GM18909 (cell line): Measurements from ENCODE around the gene FOXB2.

Experiments used
- ATAC-seq: cut with Tn5 transposase; IDR thresholded peaks from one replicate; pipeline ENCODE4 v1.9.1; 2021; ENCODE audit warnings: mild to moderate bottlenecking; ENCODE audit not compliant: unreplicated experiment, poor library complexity

The FOXB2 gene

DNA sequence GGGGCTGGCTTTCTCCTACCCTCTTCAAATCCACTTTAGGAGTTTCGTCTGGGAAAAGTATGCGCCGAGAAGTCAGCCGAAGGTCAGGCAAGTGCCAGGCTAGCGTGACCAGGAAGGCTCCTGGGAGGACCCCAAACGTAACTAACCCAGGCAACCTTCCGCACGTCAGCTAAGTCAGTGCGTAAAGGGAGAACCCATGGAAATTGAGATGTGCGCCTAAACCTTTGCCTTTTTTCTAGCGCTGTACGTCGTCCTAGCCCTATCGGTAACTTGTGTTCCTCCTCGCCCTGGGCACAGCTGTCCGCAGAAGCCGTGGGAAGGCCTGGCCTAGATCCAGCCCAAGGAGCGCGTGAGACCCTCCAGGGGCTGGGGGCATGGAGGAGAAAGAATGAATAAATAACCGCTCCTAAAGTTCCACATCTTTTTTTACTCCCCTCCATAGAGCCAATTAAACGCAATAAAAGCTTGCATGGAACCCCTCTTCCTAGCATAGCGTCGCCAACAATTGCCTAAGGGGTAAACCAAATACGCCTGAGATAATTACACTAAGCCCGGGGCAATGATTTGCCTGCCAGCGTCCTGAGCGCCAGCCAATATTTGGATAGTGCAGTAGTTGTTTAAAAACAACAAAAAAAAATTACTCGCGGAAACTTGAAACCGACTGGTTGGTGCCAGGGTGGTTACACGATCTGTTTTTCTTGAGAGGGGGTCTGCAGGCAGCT is 4.0 kb upstream of the FOXB2 start:
- no peak for ATAC-seq

DNA sequence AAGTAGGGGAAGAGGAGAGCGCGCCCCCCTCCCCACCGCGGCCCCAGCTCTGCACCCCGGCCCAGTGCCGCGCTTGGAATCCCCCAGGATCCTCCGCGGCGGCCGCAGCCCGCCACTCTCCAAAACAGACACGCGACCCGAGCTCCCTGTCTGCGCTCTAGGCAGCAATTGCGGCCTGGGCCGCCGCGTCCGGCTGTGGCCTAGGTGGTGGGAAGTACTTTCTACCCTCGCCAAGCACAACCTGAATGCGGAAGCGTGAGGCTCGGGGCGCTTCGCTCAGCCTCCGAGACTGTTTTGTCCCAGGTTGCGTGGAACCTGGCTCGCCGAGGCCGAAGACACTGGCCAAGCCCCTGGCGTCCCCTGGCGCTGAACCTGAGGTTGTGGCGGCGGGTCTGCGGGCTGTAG is 3.3 kb upstream of the FOXB2 start:
- ATAC-seq, result no peak

DNA sequence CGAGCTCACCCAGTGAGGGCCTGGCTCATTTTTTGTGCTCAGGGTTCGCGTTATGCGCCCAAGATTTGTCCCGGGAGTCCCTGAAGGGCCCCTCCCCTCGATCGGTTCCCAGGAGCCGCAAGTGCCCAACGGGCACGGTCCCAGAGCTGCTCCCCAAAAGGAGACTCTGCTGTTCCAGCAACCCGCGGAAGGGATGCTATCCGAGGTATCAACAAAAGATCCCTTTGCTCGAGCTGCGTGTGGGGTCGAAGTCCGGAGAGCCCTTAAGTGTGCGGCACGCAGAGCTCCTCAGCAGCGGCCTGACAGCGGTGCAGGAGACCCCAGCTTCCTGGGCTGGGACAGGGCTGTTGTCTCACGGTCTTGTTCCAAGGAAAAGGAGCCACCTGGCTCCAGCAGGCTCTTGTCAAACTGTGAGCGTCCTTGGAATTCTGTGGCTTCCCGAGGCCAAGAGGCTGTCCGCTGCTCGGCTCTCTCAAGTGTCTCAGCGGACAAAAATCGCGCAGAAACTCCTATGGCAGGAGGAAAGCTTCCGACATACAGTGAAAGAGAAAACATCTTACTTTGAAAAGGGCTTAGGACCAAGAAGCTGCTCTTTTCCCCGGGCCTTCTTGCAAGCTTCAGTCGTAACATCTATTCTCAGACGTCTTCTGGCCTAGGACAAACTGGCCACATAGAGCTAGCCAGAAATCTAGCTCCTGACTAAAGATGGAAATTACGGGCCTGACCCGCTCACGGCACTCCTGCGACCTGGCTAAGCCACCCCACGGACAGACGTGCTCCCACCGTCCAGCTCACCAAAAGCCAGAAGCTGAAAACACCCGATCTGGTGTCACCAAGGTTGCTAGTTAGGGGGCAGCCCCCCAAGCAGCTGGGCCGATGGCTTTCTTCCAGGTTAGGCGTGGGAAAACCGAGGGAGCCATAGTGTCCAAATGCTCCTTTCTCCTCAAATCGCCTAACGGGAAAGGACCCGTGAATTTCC is 2.6 kb upstream of the FOXB2 start:
- ATAC-seq, result no peak

DNA sequence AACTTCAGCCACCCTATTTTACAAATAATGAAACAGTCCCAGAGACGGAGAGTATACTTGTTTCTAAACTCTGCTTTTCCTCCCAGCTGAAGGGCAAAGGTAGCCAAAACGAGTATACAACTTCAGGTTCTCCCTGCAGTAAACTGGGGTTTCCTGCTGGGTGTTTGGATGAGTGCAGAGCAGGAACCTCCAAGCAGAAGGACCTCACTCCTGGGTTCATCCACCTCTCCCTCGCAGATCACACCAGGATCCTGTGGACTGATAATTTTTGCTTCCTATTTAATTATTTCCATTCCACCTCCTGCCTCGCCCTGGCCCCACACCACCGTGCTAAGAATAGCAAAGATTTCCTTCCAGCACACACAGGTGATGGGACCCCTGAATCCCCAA is 2.0 kb upstream of the FOXB2 start:
- ATAC-seq, result no peak

DNA sequence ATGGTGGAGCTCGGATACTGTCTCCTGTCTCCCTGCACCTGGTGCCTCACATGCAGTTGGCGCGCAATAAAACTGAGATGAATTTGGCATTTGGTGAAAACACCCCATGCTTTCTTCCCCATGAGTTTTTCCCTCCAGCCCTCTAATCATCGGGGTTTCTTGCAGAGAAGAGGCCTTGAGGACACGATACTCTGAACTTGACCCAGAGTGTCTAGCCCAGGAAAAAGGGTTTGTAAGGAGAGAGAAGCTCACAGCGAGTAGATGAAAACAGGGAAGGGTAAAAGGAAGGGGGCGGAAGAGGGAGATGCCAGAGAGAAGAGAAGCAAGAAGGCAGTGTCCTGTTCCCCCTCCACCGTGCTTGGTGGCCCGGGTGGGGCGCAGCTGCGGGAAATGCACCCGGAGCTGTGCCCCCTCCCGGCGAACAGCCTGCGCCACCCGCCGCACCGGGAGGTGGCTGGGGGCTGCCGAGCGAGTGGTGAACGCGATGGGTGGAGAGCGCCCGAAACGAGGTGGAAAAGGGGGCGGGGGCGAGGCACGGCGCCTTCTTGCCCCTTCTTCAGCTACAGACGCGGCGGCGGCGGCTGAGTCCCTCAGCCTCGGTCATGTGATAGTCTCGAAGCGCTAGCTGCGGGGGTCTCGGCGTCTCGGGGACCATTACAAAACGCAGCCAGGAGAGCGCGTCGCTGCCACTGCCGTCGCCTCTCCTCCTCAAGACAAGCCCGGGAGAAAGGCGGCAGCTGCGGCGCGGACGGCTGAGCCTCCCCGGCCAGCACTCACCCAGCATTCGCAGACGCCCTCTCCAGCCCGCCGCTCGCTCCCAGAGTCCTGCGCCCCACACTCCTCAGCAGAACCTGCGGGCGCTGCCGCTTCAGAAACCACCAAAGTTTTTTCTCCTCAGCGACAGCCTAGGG is 1.1 kb upstream of the FOXB2 start:
- no peak for ATAC-seq

DNA sequence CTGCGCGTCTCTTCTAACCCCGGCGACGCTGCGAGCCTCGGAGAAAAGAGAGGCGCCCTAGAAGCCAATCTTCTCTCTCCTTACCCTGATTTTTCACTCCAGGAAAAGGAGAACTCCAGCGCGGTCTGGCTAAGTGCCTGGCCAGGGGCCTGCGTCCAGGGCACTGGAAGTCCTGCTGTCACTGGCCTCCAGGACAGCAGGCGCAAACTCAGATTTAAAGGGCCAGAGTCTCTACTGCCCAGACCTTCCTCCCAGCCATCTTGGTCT is 553 bp upstream of the FOXB2 start:
- no peak for ATAC-seq

DNA sequence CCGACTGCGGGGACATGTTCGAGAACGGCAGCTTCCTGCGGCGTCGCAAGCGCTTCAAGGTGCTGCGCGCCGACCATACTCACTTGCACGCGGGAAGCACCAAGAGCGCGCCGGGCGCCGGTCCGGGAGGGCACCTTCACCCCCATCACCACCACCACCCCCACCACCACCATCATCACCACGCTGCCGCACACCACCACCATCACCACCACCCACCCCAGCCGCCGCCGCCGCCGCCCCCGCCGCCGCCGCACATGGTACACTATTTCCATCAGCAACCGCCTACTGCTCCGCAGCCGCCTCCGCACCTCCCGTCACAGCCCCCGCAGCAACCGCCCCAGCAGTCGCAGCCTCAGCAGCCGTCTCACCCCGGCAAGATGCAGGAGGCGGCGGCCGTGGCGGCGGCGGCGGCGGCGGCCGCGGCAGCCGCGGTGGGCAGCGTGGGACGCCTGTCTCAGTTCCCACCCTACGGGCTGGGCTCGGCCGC is 514 bp downstream of the FOXB2 start:
- no peak for ATAC-seq

DNA sequence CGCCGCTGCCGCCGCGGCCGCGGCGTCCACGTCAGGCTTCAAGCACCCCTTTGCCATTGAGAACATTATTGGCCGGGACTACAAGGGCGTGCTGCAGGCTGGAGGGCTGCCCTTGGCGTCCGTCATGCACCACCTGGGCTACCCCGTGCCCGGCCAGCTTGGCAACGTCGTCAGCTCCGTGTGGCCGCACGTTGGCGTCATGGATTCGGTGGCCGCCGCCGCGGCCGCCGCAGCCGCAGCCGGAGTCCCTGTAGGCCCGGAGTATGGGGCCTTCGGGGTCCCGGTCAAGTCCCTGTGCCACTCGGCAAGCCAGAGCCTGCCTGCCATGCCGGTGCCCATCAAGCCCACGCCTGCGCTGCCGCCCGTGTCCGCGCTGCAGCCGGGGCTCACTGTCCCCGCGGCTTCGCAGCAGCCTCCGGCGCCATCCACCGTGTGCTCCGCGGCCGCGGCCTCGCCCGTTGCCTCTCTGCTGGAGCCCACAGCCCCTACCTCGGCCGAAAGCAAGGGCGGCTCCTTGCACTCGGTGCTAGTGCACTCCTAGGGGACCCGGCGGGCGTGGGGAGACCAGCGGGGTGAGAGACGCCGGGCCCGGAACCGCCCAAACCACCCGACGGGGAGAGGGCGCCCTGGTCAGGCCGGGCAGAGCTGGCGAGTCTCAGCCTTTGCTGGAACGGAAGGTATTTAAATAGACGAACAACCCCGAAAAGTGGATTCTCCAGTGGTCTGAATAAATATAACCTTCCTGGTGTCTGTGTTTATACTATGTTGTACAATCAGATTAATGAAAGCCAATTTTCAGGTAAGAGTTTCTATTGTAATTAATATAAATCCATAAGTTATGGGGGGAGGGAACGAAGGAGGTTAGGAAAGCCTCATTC is 1.2 kb downstream of the FOXB2 start:
- ATAC-seq, result no peak

DNA sequence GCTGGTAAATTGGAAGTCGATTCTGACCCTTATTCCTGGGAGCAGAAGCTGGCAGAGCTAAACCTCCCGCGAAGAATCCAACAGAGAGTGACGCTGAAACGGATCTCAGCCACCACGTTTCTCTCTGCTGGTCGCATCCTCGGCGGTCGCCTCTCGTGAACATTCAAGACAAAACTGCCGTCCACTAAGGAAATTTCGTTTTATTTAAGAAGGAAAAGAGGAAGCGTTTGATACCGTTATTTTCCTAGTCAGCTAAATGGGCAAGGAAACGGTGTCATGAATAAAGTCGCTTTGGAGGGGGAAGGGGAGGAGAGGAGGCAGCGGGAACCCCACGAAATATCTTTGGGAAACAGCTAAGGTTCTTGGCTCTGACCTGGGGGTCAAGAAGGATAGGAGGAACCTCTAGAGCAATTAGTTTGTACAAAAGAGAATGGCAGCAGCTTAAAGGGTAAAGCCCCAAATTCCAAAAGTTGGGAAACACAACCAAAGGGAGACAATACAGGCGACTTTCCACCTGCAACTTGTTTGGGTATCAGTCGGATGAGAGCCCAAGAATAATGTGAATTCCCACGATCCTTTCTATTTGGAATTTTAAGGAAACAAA is 1.9 kb downstream of the FOXB2 start:
- no peak for ATAC-seq

DNA sequence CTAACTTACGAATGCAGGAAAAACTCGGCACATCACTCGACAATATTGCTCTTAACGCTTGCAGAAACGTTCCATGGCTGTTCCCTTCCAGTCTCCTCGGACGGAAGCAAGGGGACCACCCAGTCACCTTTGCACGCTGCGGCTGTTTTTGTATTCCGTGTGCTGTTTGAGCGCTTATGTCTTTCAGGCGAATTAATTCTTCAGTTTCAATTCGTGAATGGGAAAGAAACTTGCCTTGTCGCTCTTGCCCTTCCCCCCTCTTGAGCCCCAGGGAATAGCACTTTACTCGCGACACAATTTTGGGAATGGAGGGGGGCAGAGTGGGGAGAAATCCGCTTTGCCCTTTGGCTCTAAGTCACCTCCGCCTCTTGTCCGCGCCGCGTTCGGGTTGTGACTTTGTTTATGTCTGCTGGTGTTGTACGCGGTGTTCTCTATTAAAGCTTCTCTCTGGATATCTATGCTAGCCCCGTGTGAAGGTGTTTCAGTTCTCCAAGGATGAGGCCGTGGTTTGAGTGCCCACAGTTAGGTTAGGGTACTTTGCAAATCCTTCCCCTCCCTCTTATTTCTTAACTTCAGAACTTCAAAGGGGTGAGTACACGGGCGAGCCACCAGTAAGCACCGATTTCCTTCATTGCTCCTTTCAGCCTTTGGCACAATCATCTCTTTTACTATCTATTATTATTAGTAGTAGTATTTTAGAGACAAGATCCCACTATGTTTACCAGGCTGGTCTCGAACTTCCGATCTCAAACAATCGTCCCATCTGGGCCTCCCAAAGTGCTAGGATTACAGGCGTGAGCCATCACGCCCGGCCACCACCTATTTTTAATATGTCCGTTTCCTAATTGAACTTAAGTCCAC is 2.7 kb downstream of the FOXB2 start:
- no peak for ATAC-seq

DNA sequence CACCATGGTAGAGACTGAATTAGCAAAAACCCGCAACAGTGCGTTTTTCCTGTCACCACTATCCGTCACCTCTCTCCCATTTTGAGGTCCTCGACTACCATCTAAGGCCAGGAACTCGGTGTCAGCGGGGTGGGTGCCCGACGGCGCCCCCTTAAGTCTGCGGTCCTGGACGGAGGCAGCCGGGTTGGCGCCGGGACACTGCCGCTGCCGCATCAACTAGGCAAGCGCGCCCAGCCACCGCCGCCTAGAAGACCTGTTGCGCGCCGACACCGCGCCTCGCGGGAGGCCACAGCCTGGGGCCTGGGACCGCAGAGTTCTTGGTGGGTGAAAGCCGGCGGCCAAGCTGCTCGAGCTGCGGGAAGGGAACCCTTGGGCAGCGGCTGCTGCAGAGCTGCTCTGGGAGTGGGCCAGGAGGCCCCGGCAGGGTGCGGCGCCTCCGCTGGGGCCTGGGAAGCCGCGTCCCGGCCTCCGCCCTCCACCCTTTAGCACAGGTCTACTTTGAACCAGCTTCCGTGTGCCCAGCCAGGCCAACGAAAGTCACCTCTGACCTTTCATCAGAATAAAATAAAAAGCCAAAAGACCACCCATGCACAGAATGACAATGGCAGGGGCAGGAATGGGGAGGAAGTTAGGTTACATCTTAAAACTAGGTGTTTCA is 3.5 kb downstream of the FOXB2 start:
- ATAC-seq, result no peak

DNA sequence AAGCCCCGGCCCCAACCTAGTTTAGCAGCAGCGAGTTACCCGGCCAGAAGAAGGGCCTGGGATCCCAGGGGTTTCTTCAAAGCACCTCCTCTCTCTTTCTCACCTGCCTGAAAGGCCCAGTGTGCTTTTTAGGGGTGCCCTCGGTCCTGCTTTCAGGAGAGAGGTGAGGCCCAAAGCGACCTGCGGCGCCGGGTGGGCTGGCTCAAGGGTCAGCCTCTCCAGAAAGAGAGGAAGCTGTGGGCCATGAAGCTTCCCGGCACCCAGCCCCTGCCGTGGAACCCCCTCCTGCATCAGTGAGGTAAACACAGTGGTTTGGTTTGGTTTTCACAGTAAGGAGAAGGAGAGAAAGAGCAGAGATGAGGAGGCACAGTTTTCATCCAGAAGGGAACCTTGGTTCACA is 4.3 kb downstream of the FOXB2 start:
- no peak for ATAC-seq

DNA sequence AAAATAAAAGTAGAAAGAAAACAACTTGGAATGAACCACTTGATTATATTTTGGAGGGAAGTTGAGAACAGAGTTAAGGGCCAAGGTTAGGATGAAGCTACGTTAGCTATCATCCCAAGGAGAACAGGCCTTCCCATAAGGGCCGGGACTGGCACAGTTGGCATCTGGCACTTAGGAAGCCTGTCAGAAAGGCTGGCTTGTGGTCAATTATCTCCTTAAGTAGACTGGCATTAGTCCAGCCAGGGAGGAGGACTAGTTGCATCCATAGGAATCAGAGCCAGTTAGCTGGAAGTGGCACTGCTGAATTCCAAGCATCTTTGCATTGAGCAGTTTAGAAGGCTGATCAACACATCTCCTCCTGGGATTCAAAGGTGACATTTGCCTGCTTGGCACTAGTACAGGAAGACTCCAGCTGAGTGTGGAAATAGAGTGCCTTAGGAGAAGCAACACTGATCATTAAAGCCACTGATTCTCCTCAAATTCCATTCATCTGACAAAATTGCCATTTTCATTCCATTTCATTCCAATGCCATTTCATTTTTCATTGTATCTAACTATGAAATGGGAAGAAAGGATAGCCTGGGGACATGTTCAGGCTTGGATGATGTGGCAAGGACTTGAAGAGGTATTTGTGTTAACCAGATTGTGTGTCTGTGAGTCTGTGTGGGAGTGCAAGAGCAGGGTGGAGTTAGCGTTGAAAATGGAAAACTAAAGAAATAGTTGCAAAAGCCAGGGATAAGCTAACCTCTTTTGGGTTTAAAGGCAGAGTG is 5.5 kb downstream of the FOXB2 start:
- ATAC-seq, result no peak

DNA sequence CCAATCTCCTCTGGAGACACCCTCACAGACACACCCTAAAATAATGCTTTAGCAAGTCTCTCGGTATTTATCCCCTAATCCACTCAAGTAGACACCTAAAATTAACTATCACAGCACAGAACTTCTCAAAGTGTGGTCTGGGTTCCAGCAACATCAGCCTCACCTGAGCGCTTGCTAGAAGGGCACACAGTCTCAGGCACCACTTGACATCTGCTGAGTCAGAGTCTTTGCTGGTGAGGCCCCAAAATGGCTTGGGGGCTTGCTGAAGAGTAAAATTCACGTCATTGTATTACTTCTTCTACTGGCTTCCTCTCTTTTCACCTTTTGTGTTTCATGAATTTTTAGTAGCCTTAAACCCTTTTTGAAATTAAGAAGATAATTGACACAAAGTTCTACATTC is 9.0 kb downstream of the FOXB2 start:
- ATAC-seq, result no peak

DNA sequence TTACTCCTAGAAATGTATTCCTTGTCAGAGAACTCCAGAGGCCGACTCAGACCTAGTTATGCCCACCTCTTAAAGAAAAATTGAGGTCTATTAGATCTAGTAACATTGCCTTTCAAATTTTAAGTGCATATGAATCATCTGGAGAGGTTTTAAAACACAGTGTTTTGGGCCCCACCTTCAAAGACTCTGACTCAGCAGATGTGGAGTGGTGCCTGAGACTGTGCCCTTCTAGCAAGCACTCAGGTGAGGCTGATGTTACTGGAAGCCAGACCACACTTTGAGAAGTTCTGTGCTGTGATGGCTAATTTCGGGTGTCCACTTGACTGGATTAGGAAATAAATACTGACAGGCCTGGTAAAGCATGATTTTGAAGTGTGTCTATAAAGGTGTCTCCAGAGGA is 10.6 kb downstream of the FOXB2 start:
- no peak for ATAC-seq

DNA sequence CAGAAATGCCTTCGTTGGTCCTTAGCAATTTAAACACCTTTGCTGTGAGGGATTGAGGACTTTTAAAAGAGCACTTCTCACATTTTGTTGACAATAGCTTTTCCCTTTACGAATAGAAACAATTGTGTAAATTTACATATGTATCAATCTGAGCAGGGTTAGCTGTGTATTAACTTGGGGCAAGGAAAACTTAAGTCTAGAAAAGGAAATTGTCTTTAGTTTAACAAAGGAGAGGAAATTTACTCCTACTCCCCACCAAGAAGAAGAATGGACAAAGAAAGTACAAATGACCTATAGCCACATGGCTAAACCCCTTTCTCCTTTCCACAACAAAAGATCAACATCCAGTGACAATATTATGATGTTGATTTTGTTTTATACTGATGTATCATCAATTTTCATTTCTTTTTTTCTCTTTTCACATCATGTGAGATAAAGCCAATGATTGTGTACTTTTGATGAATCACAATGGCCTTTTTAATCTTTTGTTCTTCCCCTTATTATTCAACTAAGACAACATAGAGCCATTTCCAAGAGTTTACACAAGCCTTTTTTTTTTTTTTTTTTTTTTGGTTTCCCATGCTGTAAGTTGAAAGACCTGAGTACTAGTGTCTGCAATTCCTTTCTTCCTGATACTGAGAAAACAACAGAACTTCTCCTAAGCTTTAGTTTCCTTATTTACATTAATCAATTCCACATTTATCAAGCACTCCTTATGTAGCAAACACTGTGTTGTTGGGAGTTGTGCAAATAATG is 19.0 kb downstream of the FOXB2 start:
- no peak for ATAC-seq

DNA sequence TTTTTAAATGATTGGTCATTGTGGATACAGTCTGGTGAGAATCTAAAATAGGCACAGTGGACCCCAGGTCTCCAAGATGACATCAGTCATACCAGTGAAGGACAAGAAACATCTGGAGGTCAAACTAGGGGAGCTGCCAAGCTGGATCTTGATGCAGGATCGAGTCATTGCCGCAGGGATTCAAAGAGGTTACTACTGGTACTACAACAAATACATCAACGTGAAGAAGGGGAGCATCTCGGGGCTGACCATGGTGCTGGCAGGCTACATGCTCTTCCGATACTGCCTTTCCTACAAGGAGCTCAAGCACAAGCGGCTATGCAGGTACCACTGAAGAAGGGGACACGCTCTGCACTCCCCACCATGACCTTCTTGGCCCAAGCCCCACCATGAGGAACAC is 20.9 kb downstream of the FOXB2 start:
- no peak for ATAC-seq
